ENCODE measurements around the gene MUC4. TPM values are rescaled to one million over a fixed set of nuclear protein-coding genes. Genes with fewer than 3 reads are reported as not detected.

Gene MUC4
- total RNA-seq, 2 donors from 2014 or later, result 8.6 to 12.0 TPM

DNA sequence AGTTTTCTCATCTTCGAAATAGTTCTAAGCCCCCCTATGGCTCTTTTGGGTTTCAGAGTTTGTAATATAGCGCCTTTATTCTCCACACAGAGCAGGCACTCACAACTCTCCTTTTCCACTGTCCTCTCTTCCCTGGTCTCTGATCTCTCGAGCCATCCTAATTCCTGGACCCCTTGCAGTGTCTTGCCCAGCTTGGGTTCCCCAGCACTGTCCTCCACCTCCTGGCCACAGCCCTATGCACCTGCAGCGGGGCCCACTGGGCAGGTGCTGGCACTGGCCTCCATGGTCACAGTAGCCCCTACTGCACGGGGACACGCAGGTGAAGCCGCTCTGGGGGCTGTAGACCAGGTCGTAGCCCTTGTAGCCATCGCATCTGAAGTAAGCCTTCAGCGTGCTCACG is 63.1 kb downstream of the MUC4 start:
- Histone ChIP-seq H3K27ac (no peak overlapping the region), H3K36me3 (no peaks in the 10 kb centered on the region), H3K9me3 (no peaks in the 10 kb centered on the region), H3K27me3 (replicated peaks; ENCODE audit: insufficient read depth) (no peaks in the 10 kb centered on the region), H3K4me1 (replicated peaks) (no peaks in the 10 kb centered on the region), H3K4me3 (no peak overlapping the region)
- DNase-seq (ENCODE audit: low spot score), result no peak
- TF ChIP-seq POLR2AphosphoS5 (IDR thresholded peaks at IDR 0.05), result no peak
- TF ChIP-seq POLR2A (IDR thresholded peaks at IDR 0.05), result no peak
- TF ChIP-seq, protein P1, sequence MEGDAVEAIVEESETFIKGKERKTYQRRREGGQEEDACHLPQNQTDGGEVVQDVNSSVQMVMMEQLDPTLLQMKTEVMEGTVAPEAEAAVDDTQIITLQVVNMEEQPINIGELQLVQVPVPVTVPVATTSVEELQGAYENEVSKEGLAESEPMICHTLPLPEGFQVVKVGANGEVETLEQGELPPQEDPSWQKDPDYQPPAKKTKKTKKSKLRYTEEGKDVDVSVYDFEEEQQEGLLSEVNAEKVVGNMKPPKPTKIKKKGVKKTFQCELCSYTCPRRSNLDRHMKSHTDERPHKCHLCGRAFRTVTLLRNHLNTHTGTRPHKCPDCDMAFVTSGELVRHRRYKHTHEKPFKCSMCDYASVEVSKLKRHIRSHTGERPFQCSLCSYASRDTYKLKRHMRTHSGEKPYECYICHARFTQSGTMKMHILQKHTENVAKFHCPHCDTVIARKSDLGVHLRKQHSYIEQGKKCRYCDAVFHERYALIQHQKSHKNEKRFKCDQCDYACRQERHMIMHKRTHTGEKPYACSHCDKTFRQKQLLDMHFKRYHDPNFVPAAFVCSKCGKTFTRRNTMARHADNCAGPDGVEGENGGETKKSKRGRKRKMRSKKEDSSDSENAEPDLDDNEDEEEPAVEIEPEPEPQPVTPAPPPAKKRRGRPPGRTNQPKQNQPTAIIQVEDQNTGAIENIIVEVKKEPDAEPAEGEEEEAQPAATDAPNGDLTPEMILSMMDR (IDR thresholded peaks at IDR 0.05), result no peak
- WGBS, result 97% methylated on average over 11 of the region's 11 CpGs
- intact Hi-C loops (cut with DNase I), result no loop called here

DNA sequence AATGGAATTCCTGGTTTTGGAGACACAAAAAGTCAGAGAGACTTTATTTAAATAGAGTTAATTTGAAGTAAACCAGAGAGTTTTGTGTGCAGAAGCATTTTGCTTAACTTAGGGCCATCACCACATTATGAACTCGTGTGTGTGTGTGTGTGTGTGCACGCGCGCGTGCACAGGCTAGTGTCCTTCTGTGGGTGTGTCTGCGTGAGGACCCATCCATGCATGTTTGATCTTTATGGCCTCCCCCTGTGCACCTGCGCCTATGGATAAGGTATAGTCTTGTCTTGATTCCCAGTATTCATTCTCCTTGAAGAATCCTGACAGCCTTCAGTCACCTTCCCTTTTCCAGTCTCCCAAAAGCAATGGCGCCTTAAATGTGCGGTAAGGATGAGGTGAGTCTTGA is 65.0 kb downstream of the MUC4 start:
- Histone ChIP-seq H3K36me3 (no peaks in the 10 kb centered on the region), H3K4me1 (replicated peaks) (no peaks in the 10 kb centered on the region), H3K9me3 (no peaks in the 10 kb centered on the region), H3K27me3 (replicated peaks; ENCODE audit: insufficient read depth) (no peaks in the 10 kb centered on the region), H3K4me3 (no peak overlapping the region), H3K27ac (no peak overlapping the region)
- intact Hi-C loops (cut with DNase I), result no loop called here
- WGBS, result 82% methylated on average over 9 of the region's 9 CpGs
- TF ChIP-seq POLR2A (IDR thresholded peaks at IDR 0.05) (no peak), POLR2AphosphoS5 (IDR thresholded peaks at IDR 0.05) (no peak)
- TF ChIP-seq, protein P1 (IDR thresholded peaks at IDR 0.05), result no peak
- DNase-seq (ENCODE audit: low spot score), result no peak

DNA sequence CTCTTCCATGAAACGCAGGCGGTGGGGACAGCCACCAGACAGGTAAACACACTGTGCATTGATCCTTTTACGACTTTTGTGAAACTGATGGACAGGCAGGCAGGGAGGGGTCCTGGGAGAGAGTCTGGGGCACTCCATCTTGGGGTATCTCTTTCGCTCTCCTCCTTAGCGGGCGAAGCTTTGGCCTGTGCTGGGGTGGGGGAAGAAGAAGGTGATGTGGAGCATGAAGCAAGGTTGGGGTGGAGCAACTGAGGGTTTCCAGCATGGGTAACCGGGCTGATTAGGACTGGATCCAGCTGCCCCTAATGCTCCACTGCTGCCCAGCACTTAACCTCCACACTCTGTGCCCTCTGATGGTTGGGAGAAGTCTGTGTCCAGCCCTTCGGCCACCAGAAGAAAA is 65.4 kb downstream of the MUC4 start:
- TF ChIP-seq POLR2A (IDR thresholded peaks at IDR 0.05) (no peak), POLR2AphosphoS5 (IDR thresholded peaks at IDR 0.05) (no peak)
- TF ChIP-seq, protein P1 (IDR thresholded peaks at IDR 0.05), result no peak

DNA sequence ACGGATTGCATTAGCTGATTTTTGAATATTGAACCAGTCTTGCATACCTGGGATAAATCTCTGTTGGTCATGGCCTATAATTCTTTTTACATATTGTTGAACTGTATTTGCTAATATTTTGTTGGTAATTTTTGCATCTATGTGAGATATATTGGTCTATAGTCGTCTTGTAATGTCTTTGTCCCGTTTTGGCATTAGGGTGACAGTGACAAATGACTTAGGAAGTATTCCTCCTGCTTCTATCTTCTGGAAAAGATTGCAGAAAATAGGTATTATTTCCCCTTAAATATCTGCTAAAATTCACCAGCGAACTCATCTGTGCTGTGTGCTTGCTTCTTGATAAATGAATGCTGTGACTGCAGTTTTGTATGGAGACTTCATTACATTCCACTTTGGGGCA is 67.3 kb downstream of the MUC4 start:
- 79% methylated on average over 4 of the region's 4 CpGs for WGBS
- no peak for DNase-seq (ENCODE audit: low spot score)
- TF ChIP-seq, protein P1 (IDR thresholded peaks at IDR 0.05), result no peak
- TF ChIP-seq POLR2AphosphoS5 (IDR thresholded peaks at IDR 0.05), result no peak
- no peak for TF ChIP-seq POLR2A (IDR thresholded peaks at IDR 0.05)
- Histone ChIP-seq H3K36me3 (no peaks in the 10 kb centered on the region), H3K27me3 (replicated peaks; ENCODE audit: insufficient read depth) (no peaks in the 10 kb centered on the region), H3K4me3 (no peak overlapping the region), H3K27ac (no peak overlapping the region), H3K4me1 (replicated peaks) (no peaks in the 10 kb centered on the region), H3K9me3 (no peaks in the 10 kb centered on the region)
- intact Hi-C loops (cut with DNase I), result no loop called here

More for the DNA sequence above, 65.4 kb downstream of the MUC4 start:
- H3K27ac ChIP-seq, result no peak overlapping the region
- H3K4me3 ChIP-seq, result no peak overlapping the region
- H3K27me3 ChIP-seq (replicated peaks; ENCODE audit: insufficient read depth), result no peaks in the 10 kb centered on the region
- H3K9me3 ChIP-seq, result no peaks in the 10 kb centered on the region
- intact Hi-C loops (cut with DNase I), result no loop called here
- no peak for DNase-seq (ENCODE audit: low spot score)
- WGBS, result 78% methylated on average over 8 of the region's 8 CpGs
- H3K4me1 ChIP-seq (replicated peaks), result no peaks in the 10 kb centered on the region
- H3K36me3 ChIP-seq, result no peaks in the 10 kb centered on the region

DNA sequence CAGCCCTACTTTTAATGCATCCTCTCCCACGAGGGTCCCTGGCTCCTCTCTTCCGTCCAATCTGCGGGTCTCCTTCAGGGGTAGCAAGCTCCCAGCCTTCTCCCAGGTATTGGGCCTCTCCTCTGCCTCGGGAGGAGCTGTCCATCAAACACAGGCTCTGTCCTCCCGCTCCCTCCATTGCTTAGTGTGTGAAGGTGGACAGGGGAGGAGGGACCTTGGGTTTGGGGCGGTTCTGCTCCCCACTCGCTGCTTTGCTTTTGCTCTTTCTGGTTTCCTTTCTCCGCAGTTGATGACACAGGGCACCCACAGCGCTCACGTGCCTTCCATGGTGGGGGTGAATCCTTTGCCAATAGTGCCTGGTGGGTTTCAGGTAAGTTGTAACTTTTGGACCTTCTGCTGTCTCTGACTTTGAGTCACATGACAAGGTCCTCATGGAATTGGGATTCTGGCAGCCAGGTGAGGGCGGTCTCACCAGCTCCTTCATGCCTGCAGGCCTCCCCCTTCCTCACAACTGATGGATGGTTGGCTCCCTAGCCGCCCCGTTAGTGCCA is 72.1 kb downstream of the MUC4 start:
- intact Hi-C loops (cut with DNase I), result no loop called here

More for the DNA sequence above, 72.1 kb downstream of the MUC4 start:
- H3K4me3 ChIP-seq, result no peak overlapping the region
- H3K4me1 ChIP-seq (replicated peaks), result no peaks in the 10 kb centered on the region
- DNase-seq (ENCODE audit: low spot score), result no peak
- H3K27ac ChIP-seq, result no peak overlapping the region
- H3K36me3 ChIP-seq, result no peaks in the 10 kb centered on the region
- WGBS, result 92% methylated on average over 12 of the region's 13 CpGs
- no peaks in the 10 kb centered on the region for H3K27me3 ChIP-seq (replicated peaks; ENCODE audit: insufficient read depth)
- H3K9me3 ChIP-seq, result no peaks in the 10 kb centered on the region
- no peak for TF ChIP-seq POLR2AphosphoS5 (IDR thresholded peaks at IDR 0.05)
- no peak for TF ChIP-seq POLR2A (IDR thresholded peaks at IDR 0.05)
- TF ChIP-seq, protein P1 (IDR thresholded peaks at IDR 0.05), result no peak

All from prostate gland (tissue), 2 donors.